CD14-positive monocyte (primary cell): Measurements from ENCODE around the gene TTLL13. TPM values are rescaled to one million over a fixed set of nuclear protein-coding genes. Genes with fewer than 3 reads are reported as not detected.

Experiments
- DNase-seq, 3 donors: peaks; one replicate each; pipeline ENCODE4 v3.0.0-alpha.2; 2011 to 2022
- H2AFZ ChIP-seq: 2 replicates; pipeline ENCODE4 v1.6.0; 2012; ENCODE audit warnings: mild to moderate bottlenecking, low read depth, low read length, inconsistent platforms; ENCODE audit not compliant: insufficient read depth, poor library complexity, severe bottlenecking
- H3K27ac ChIP-seq, 2 donors: 1 replicate in 1 of 2; 2 replicates in 1 of 2; pipeline ENCODE4 v1.5.1; 2012 to 2013; ENCODE audit warnings: low read length in 2 of 2, control low read depth in 1 of 2, inconsistent platforms in 1 of 2, low read depth in 1 of 2, mild to moderate bottlenecking in 1 of 2
- H3K27me3 ChIP-seq, 2 donors: one replicate each; pipeline versions ENCODE4 v1.6.0 to v1.6.1; 2011 to 2013; ENCODE audit warnings: low read length in 2 of 2; ENCODE audit not compliant: control insufficient read depth in 2 of 2, insufficient read depth in 2 of 2
- H3K36me3 ChIP-seq, 2 donors: replicated peaks in 1 of 2; 1 replicate in 1 of 2; 2 replicates in 1 of 2; pipeline versions ENCODE4 v1.5.1 to v1.6.1; 2012 to 2013; ENCODE audit warnings: low read length in 2 of 2, control low read depth in 1 of 2, inconsistent platforms in 1 of 2, mild to moderate bottlenecking in 1 of 2; ENCODE audit not compliant: insufficient read depth in 2 of 2, control insufficient read depth in 1 of 2
- H3K4me1 ChIP-seq, 2 donors: 1 replicate in 1 of 2; 2 replicates in 1 of 2; pipeline versions ENCODE4 v1.5.1 to v1.6.1; 2012 to 2013; ENCODE audit warnings: low read length in 2 of 2, control low read depth in 1 of 2, inconsistent platforms in 1 of 2, mild to moderate bottlenecking in 1 of 2, moderate library complexity in 1 of 2; ENCODE audit not compliant: insufficient read depth in 2 of 2, control insufficient read depth in 1 of 2
- H3K4me2 ChIP-seq: replicated peaks from 2 replicates; pipeline ENCODE3; 2012; ENCODE audit warnings: low read length, moderate library complexity, mild to moderate bottlenecking; ENCODE audit not compliant: poor library complexity, severe bottlenecking; ENCODE audit errors: extremely low read depth
- H3K4me3 ChIP-seq, 3 experiments: fragments of 200-600 bp in 1 of 3; sonication (generic) in 1 of 3; replicated peaks in 1 of 3; 1 replicate in 2 of 3; 2 replicates in 1 of 3; pipeline ENCODE4 v1.5.1; 2011 to 2013; ENCODE audit warnings: low read length in 3 of 3, mild to moderate bottlenecking in 3 of 3, control low read depth in 2 of 3, low read depth in 2 of 3, inconsistent platforms in 1 of 3, moderate library complexity in 1 of 3
- H3K79me2 ChIP-seq: 2 replicates; pipeline ENCODE4 v1.6.0; 2012; ENCODE audit warnings: mild to moderate bottlenecking, control low read depth, inconsistent platforms, low read length, moderate library complexity; ENCODE audit not compliant: insufficient read depth
- H3K9ac ChIP-seq: 2 replicates; pipeline ENCODE4 v1.6.0; 2017; ENCODE audit warnings: low read length, mild to moderate bottlenecking; ENCODE audit not compliant: insufficient read depth, poor library complexity, severe bottlenecking
- H3K9me3 ChIP-seq, 2 donors: replicated peaks in 1 of 2; 1 replicate in 1 of 2; 2 replicates in 1 of 2; pipeline versions ENCODE4 v1.5.1 to v1.6.1; 2012 to 2013; ENCODE audit warnings: low read length in 2 of 2, control low read depth in 1 of 2; ENCODE audit not compliant: control insufficient read depth in 1 of 2, insufficient read depth in 1 of 2
- H4K20me1 ChIP-seq: 2 replicates; pipeline ENCODE4 v1.6.0; 2012; ENCODE audit warnings: mild to moderate bottlenecking, low read length, control low read depth, moderate library complexity; ENCODE audit not compliant: insufficient read depth
- H3K27ac Mint-ChIP-seq, 7 donors: one replicate each; pipeline ENCODE4 v1.8.0; 2020; ENCODE audit warnings: mild to moderate bottlenecking in 7 of 7, mixed read lengths in 7 of 7, moderate library complexity in 6 of 7, inconsistent platforms in 2 of 7
- H3K27me3 Mint-ChIP-seq, 3 donors: one replicate each; pipeline ENCODE4 v1.8.0; 2021 to 2022; ENCODE audit warnings: low read depth in 3 of 3, mild to moderate bottlenecking in 3 of 3, mixed read lengths in 3 of 3, moderate library complexity in 3 of 3, inconsistent platforms in 1 of 3
- H3K36me3 Mint-ChIP-seq, 2 donors: one replicate each; pipeline ENCODE4 v1.8.0; 2020; ENCODE audit warnings: mixed read lengths in 2 of 2, inconsistent platforms in 1 of 2, mild to moderate bottlenecking in 1 of 2
- H3K4me1 Mint-ChIP-seq: one replicate; pipeline ENCODE4 v1.8.0; 2020; ENCODE audit warnings: mild to moderate bottlenecking, mixed read lengths
- H3K4me3 Mint-ChIP-seq, 2 donors: one replicate each; pipeline ENCODE4 v1.8.0; 2020; ENCODE audit warnings: mild to moderate bottlenecking in 2 of 2, mixed read lengths in 2 of 2, moderate library complexity in 1 of 2
- H3K9me3 Mint-ChIP-seq, 7 donors: one replicate each; pipeline ENCODE4 v1.8.0; 2020 to 2022; ENCODE audit warnings: mixed read lengths in 7 of 7, mild to moderate bottlenecking in 6 of 7, moderate library complexity in 6 of 7, inconsistent platforms in 2 of 7
- CTCF ChIP-seq: fragments of 200-600 bp; IDR thresholded peaks from one replicate; pipeline ENCODE4 v1.8.0; 2022; ENCODE audit warnings: antibody characterized with exemption, mild to moderate bottlenecking
- WGBS: methylation state at CpG from one replicate; pipeline ENCODE4 v1.1.5; 2013; ENCODE audit warnings: missing lambda C conversion rate; ENCODE audit not compliant: insufficient coverage; 5-methylcytosine and 5-hydroxymethylcytosine counted together
- intact Hi-C, 2 donors: fragments of 100-400 bp; cut with micrococcal nuclease; formaldehyde crosslinking; loops; one replicate each; pipeline versions ENCODE4 v1.15.0 to v1.15.1; 2023
- polyA plus RNA-seq, 3 donors: library from polyadenylated mRNA; depleted of rRNA in 1 of 3; unstranded in 2 of 3; stranded (reverse) in 1 of 3; fragments of 300-500 nt in 2 of 3; fragments of >200 nt in 1 of 3; fragmentation: Illumina TruSeq in 2 of 3; gene quantifications; 1 replicate in 2 of 3; 2 replicates in 1 of 3; pipeline ENCODE4 v1.2.3, GENCODE V29; 2012 to 2021

TTLL13 gene
- polyA plus RNA-seq, 3 donors, result 0.08 to 0.13 TPM; not detected in 1

- Mint-ChIP-seq H3K27ac (no peak overlapping the region), H3K27me3 (peaks cover 1 to 4% (median 3%) of the 10 kb centered on the region in 3 donors), H3K4me3 (no peak overlapping the region), H3K36me3 (no peaks in the 10 kb centered on the region), H3K4me1 (peaks cover 16% of the 10 kb centered on the region), H3K9me3 (no peaks in the 10 kb centered on the region)
- WGBS, result 94% methylated on average over 5 of the region's 5 CpGs
- TF ChIP-seq CTCF, result no peak
- peaks cover 13 to 18% of the 10 kb centered on the region in 2 donors for H3K4me1 ChIP-seq
- no peaks in the 10 kb centered on the region for H3K9me3 ChIP-seq
- no peak overlapping the region for H3K9ac ChIP-seq
- H3K79me2 ChIP-seq, result peaks cover 10% of the 10 kb centered on the region
- H3K27me3 ChIP-seq, result no peaks in the 10 kb centered on the region
- intact Hi-C loops, result no loop called here
- no peak overlapping the region for H3K27ac ChIP-seq
- no peaks in the 10 kb centered on the region for H4K20me1 ChIP-seq
- H3K4me2 ChIP-seq, result no peak overlapping the region
- H3K36me3 ChIP-seq, result no peaks in the 10 kb centered on the region
- no peak overlapping the region for H2AFZ ChIP-seq
- H3K4me3 ChIP-seq, result no peak overlapping the region
- no peak for DNase-seq
These were observed 12.5 kb downstream of the TTLL13 start for GRCh38 chr15:90261811-90262210.

DNA sequence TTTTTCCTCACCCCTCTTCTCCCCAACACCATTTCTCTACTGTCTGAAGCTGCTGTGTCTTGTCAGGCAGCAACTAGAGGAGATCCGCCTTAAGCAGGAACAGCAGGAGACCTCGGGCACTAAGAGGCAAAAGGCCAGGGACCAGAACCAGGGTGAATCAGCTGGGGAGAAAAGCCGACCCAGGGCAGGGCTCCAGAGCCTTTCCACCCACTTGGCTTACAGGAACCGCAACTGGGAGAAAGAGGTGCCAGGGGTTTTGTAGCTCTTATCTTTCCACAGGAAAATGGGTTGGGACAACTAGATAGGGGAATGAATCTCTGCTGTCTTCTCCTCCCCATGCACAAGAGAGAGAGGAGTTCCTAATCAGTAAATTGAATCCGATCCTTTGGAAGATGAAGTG is 13.1 kb downstream of the TTLL13 start:
- H3K4me3 ChIP-seq, result no peak overlapping the region

More for the DNA sequence above, 13.1 kb downstream of the TTLL13 start:
- Mint-ChIP-seq H3K27me3 (peaks cover 1 to 4% (median 3%) of the 10 kb centered on the region in 3 donors), H3K9me3 (no peaks in the 10 kb centered on the region), H3K4me3 (no peak overlapping the region), H3K4me1 (peaks cover 22% of the 10 kb centered on the region), H3K27ac (no peak overlapping the region), H3K36me3 (peaks cover under 1 to 4% of the 10 kb centered on the region in 2 donors)
- Histone ChIP-seq H3K27me3 (no peaks in the 10 kb centered on the region), H3K9ac (no peak overlapping the region), H3K9me3 (no peaks in the 10 kb centered on the region), H4K20me1 (no peaks in the 10 kb centered on the region), H3K4me2 (no peak overlapping the region), H3K36me3 (peaks cover 0 to 2% of the 10 kb centered on the region in 2 donors), H2AFZ (no peak overlapping the region), H3K79me2 (peaks cover 16% of the 10 kb centered on the region), H3K27ac (no peak overlapping the region), H3K4me1 (peaks cover 20 to 25% of the 10 kb centered on the region in 2 donors)
- no peak for TF ChIP-seq CTCF
- no peak for DNase-seq
- intact Hi-C loops, result no loop called here
- WGBS, result 93% methylated on average over 3 of the region's 5 CpGs
